ENCODE results near the gene RPGR.

- TF ChIP-seq ZNF274 (IDR thresholded peaks at IDR 0.05; ENCODE audit: low read depth, low read length) (no peak), YY1 (IDR thresholded peaks at IDR 0.05; ENCODE audit: insufficient read depth, insufficient read length) (no peak)
Observed at GRCh38 chrX:38224160-38224559, 103.1 kb downstream of the RPGR start.
